Breast epithelium (tissue), 4 donors: Measurements from ENCODE around the gene HYAL4. TPM values are rescaled to one million over a fixed set of nuclear protein-coding genes. Genes with fewer than 3 reads are reported as not detected.
"Not testable (repeated sequence)": the region's sequence is repeated elsewhere in the genome, so short reads cannot be mapped to it uniquely, and the experiment has no call there.

ENCODE experiments used
- DNase-seq, 2 donors: peaks; one replicate each; pipeline ENCODE4 v3.0.0-alpha.2; 2019; ENCODE audit warnings: low spot score in 2 of 2
- H3K27ac ChIP-seq, 2 donors: fragments of 200-600 bp; sonication (generic) in 1 of 2; one replicate each; pipeline ENCODE4 v1.5.1; 2016 to 2019; ENCODE audit warnings: mild to moderate bottlenecking in 1 of 2
- H3K27me3 ChIP-seq, 2 donors: fragments of 200-600 bp; sonication (generic) in 1 of 2; one replicate each; pipeline versions ENCODE4 v1.5.1 to v1.6.0; 2017 to 2019; ENCODE audit warnings: control low read depth in 1 of 2, mild to moderate bottlenecking in 1 of 2
- H3K36me3 ChIP-seq: fragments of 200-600 bp; one replicate; pipeline ENCODE4 v1.5.1; 2019
- H3K4me1 ChIP-seq, 2 donors: fragments of 200-600 bp; sonication (generic); one replicate each; pipeline ENCODE4 v1.5.1; 2016 to 2019; ENCODE audit warnings: control low read depth in 1 of 2
- H3K4me3 ChIP-seq, 3 donors: fragments of 200-600 bp; sonication (generic); 1 replicate in 2 of 3; 2 replicates in 1 of 3; pipeline ENCODE4 v1.5.1; 2016 to 2019; ENCODE audit warnings: mild to moderate bottlenecking in 3 of 3, moderate library complexity in 2 of 3
- H3K9me3 ChIP-seq, 2 donors: fragments of 200-600 bp; sonication (generic) in 1 of 2; one replicate each; pipeline ENCODE4 v1.5.1; 2016 to 2019; ENCODE audit warnings: control low read depth in 1 of 2
- POLR2A ChIP-seq: fragments of 450-650 bp; IDR thresholded peaks from one replicate; pipeline ENCODE4 v1.6.1; 2016; ENCODE audit warnings: antibody characterized with exemption, mild to moderate bottlenecking, moderate library complexity
- POLR2AphosphoS5 ChIP-seq, 3 donors: sonication (generic); formaldehyde crosslinking; IDR thresholded peaks; one replicate each; pipeline ENCODE4 v1.6.1; 2017; ENCODE audit warnings: antibody characterized with exemption in 3 of 3
- intact Hi-C: fragments of 100-400 bp; cut with DNase I; formaldehyde crosslinking; loops from one replicate; pipeline ENCODE4 v1.15.1; 2023; ENCODE audit warnings: low total_unique reads
- total RNA-seq, 3 donors: library from RNA; depleted of rRNA; stranded (reverse); fragments of >200 nt; gene quantifications; one replicate each; pipeline ENCODE4 v1.1.0, GENCODE V29; 2016
- TF ChIP-seq, protein P1 (sequence below), 3 donors: fragments of 450-650 bp; IDR thresholded peaks; one replicate each; pipeline ENCODE4 v1.5.1; 2016 to 2017; ENCODE audit warnings: antibody characterized with exemption in 3 of 3, mild to moderate bottlenecking in 3 of 3, moderate library complexity in 3 of 3

The HYAL4 gene
- total RNA-seq, 3 donors from 2014 or later: 0.15 TPM; not detected in 2

DNA sequence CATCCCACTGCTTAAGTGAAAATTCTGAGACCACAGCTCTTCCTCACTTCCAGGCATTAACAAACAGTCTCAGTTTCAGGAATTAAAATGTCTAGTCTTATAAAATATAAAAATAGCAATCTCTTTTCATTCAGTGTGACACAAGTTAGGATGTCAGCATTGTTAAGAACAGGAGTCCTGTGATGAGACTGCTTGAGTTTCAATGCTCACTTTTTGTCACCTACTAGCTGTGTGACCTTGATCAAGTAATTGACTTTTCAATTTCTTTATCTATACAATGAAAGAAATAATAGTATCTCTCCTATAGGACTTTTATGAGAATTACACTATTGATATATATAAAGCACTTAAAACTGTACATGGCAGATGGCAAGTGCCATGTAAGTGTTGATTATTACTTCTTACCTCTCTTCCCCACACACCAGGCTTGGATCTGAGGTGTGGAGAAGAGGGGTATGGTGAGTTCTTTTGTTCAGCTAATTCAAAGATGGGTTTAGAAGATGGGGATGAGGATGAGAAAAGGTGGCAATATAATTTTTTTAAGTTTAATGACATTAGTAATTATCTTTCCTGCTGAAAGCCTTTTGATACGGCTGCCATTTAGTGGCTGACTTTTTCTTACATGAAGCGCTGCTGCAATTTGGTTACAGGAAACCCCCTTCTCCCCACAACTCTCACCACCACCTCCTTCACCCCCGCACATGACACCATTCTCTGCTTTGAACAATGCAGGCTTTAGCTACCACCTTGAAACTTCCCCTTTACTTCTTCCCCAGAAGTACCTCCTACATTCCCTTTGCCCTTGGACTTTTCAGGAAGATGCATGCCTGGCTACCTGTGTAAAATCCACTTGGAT, 20.8 kb upstream of the HYAL4 start:
- no peak overlapping the region for H3K27ac ChIP-seq
- H3K4me3 ChIP-seq: no peak overlapping the region
- H3K4me1 ChIP-seq: no peaks in the 10 kb centered on the region
- intact Hi-C loops: no loop called here
- DNase-seq: no peak
- no peaks in the 10 kb centered on the region for H3K36me3 ChIP-seq
- no peaks in the 10 kb centered on the region for H3K27me3 ChIP-seq
- TF ChIP-seq POLR2A: no peak
- TF ChIP-seq, protein P1, sequence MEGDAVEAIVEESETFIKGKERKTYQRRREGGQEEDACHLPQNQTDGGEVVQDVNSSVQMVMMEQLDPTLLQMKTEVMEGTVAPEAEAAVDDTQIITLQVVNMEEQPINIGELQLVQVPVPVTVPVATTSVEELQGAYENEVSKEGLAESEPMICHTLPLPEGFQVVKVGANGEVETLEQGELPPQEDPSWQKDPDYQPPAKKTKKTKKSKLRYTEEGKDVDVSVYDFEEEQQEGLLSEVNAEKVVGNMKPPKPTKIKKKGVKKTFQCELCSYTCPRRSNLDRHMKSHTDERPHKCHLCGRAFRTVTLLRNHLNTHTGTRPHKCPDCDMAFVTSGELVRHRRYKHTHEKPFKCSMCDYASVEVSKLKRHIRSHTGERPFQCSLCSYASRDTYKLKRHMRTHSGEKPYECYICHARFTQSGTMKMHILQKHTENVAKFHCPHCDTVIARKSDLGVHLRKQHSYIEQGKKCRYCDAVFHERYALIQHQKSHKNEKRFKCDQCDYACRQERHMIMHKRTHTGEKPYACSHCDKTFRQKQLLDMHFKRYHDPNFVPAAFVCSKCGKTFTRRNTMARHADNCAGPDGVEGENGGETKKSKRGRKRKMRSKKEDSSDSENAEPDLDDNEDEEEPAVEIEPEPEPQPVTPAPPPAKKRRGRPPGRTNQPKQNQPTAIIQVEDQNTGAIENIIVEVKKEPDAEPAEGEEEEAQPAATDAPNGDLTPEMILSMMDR (IDR thresholded peaks at IDR 0.05): no peak
- no peak for TF ChIP-seq POLR2AphosphoS5 (IDR thresholded peaks at IDR 0.05)
- no peaks in the 10 kb centered on the region for H3K9me3 ChIP-seq

DNA sequence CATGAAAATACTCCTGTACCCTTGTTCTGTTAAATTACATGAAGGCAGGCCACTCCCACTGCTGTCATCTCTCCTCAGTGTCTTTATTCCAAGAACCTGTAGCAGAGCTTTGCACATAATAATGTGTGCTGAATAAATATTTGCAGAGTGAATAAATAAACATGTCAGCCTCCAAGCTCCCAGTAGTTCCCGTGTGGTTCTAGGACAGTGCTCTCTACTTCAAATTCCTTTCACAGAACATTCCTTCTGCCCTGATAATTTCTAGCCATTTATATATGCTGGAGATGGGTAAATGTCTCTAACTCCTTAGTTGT, 20.3 kb upstream of the HYAL4 start:
- intact Hi-C loops: no loop called here
- H3K9me3 ChIP-seq: no peaks in the 10 kb centered on the region
- TF ChIP-seq, protein P1 (IDR thresholded peaks at IDR 0.05): no peak
- TF ChIP-seq POLR2A: no peak
- TF ChIP-seq POLR2AphosphoS5 (IDR thresholded peaks at IDR 0.05): no peak
- DNase-seq: no peak
- H3K36me3 ChIP-seq: no peaks in the 10 kb centered on the region
- H3K4me1 ChIP-seq: no peaks in the 10 kb centered on the region
- no peak overlapping the region for H3K27ac ChIP-seq
- no peak overlapping the region for H3K4me3 ChIP-seq
- H3K27me3 ChIP-seq: no peaks in the 10 kb centered on the region

DNA sequence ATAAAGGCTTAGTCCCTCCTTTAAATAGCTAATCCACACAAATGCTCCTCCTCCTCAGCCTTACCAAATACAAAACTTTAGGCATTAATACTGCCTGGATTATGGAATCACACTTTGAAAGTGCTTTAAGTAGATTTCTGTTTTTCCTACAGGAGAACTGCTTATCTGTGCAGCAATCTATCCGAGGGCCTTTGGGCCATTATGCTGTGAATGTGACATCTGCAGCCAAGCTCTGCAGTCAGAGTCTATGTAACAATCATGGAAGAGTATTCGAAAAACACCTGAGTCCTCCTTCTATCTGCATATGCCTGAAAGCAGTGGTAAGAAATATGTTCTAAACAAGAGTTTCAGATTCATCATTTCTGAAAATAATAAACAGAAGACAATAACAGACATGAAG, 16.2 kb upstream of the HYAL4 start:
- no peak for TF ChIP-seq POLR2AphosphoS5 (IDR thresholded peaks at IDR 0.05)
- no peak for TF ChIP-seq POLR2A
- TF ChIP-seq, protein P1 (IDR thresholded peaks at IDR 0.05): no peak
- H3K27me3 ChIP-seq: no peaks in the 10 kb centered on the region
- H3K4me1 ChIP-seq: no peaks in the 10 kb centered on the region
- no peak overlapping the region for H3K27ac ChIP-seq
- intact Hi-C loops: no loop called here
- DNase-seq: no peak
- no peaks in the 10 kb centered on the region for H3K36me3 ChIP-seq
- no peak overlapping the region for H3K4me3 ChIP-seq
- no peaks in the 10 kb centered on the region for H3K9me3 ChIP-seq

DNA sequence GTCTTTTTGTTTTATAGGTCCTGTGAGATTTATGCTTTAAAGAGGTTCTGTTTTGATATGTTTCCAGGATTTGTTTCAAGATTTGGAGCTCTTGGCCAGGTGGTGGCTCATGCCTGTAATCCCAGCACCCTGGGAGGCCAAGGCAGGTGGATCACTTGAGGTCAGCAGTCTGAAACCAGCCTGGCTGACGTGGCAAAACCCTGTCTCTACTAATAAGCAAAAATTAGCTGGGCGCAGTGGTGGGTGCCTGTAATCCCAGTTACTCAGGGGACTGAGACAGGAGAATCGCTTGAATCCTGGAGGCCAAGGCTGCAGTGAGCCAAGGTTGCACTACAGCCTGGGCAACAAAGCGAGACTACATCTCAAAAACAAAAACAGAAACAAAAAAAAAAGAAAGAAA, 8.3 kb upstream of the HYAL4 start:
- Histone ChIP-seq H3K9me3 (peaks cover 0 to 4% of the 10 kb centered on the region in 2 donors), H3K27me3 (no peaks in the 10 kb centered on the region), H3K36me3 (no peaks in the 10 kb centered on the region), H3K27ac (no peak overlapping the region), H3K4me1 (no peaks in the 10 kb centered on the region), H3K4me3 (no peak overlapping the region)
- intact Hi-C loops: no loop called here
- TF ChIP-seq POLR2AphosphoS5 (IDR thresholded peaks at IDR 0.05) (no peak), POLR2A (no peak)
- TF ChIP-seq, protein P1 (IDR thresholded peaks at IDR 0.05): no peak
- no peak for DNase-seq

DNA sequence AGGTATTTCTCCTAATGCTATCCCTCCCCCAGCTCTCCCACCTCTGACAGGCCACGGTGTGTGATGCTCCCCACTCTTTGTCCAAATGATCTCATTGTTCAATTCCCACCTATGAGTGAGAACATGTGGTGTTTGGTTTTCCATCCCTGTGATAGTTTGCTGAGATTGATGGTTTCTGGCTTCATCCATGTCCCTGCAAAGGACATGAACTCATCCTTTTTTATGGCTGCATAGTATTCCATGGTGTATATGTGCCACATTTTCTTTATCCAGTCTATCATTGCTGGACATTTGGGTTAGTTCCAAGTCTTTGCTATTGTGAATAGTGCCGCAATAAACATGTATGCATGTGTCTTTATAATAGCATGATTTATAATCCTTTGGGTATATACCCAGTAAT, 5.9 kb upstream of the HYAL4 start:
- intact Hi-C loops: loop anchor here (2.0 kb wide), 1 partner anchor 32 kb away; no protein-coding TSS in a partner anchor

DNA sequence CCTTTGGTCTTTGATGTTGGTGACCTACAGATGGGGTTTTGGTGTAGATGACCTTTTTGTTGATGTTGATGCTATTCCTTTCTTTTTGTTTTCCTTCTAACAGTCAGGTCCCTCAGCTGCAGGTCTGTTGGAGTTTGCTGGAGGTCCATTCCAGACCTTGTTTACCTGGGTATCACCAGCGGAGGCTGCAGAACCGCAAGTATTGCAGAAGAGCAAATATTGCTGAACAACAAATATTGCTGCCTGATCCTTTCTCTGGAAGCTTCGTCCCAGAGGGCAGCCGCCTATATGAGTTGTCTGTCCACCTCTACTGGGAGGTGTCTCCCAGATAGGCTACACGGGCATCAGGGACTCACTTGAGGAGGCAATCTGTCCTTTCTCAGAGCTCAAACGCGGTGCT, 827 bp upstream of the HYAL4 start:
- H3K4me3 ChIP-seq, H3K27me3 ChIP-seq, H3K27ac ChIP-seq, H3K9me3 ChIP-seq, H3K4me1 ChIP-seq, intact Hi-C loops, DNase-seq, H3K36me3 ChIP-seq: not testable (repeated sequence)

More for the DNA sequence above, 5.9 kb upstream of the HYAL4 start:
- H3K9me3 ChIP-seq, H3K27me3 ChIP-seq, H3K4me3 ChIP-seq, H3K36me3 ChIP-seq, H3K27ac ChIP-seq, DNase-seq, H3K4me1 ChIP-seq: not testable (repeated sequence)
